ENCODE data around the gene NUP62. TPM values are rescaled to one million over a fixed set of nuclear protein-coding genes. Genes with fewer than 3 reads are reported as not detected.
"Not testable (repeated sequence)": the region's sequence is repeated elsewhere in the genome, so short reads cannot be mapped to it uniquely, and the experiment has no call there.

NUP62 gene
- polyA plus RNA-seq, 1 donor (not counting 4 experiments of a cell fraction or from before 2014, with no cell fraction given): 12.9 TPM

DNA sequence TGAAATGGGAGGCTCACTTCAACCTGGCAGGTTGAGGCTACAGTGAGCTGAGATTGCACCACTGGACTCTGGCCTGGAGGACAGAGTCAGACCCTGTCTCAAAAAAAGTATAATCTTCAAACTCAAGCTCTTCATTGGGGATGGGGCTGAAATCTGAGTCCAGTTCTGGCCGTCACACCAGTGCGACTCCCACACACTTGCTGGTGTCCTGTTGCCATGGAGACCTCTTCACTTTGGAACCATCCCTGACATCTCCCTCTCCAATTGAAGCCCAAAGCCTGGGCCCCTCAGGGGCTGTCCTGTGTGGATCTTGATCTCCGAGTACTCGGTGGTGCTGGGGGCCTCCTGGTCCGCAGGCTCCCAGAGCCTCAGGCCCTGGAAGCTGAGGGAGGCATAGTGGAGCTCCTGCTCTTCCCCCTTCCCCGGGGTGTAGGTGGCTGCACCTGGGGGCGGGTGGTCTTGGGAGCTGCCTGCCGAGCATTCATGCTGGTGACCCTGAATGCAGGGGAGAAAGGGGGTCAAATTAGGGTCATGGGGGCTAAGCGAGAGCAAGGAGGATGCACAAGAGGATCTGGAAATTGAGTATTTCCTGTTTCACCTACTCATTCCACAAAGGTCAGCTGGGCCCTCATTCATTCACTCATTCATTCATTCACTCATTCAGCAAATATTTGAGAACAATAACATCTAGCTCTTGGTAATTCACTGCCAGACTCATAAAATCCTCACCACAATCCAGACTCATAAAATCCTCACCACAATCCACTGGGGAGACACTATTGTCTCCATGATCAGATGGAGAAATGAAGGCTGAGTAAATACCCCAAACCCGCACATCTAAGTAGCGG lies 20.7 kb upstream of the NUP62 start:
- Histone ChIP-seq H3K9me1 (ENCODE audit: control insufficient read depth, extremely low read depth, insufficient read depth, low read length) (no peaks in the 10 kb centered on the region), H3K79me2 (ENCODE audit: control insufficient read depth, insufficient read depth, low read length) (no peaks in the 10 kb centered on the region), H3K4me2 (ENCODE audit: control insufficient read depth, extremely low read depth, insufficient read depth, low read depth, low read length) (no peak overlapping the region), H3K27me3 (ENCODE audit: control insufficient read depth, extremely low read depth, insufficient read depth, low read length) (peaks cover 5% of the 10 kb centered on the region), H3K9me3 (ENCODE audit: control insufficient read depth, low read depth, low read length) (no peaks in the 10 kb centered on the region), H4K20me1 (ENCODE audit: control insufficient read depth, extremely low read depth, insufficient read depth, low read length) (no peaks in the 10 kb centered on the region), H3K4me1 (ENCODE audit: control insufficient read depth, extremely low read depth, insufficient read depth, low read length) (no peaks in the 10 kb centered on the region), H3K9ac (ENCODE audit: control insufficient read depth, extremely low read depth, insufficient read depth, low read length) (no peak overlapping the region), H3K4me3 (ENCODE audit: control insufficient read depth in 2 of 3, extremely low read depth in 1 of 3, insufficient read depth in 2 of 3, low read depth in 1 of 3, low read length in 3 of 3) (no peak overlapping the region), H3K36me3 (ENCODE audit: control insufficient read depth in 2 of 2, extremely low read depth in 1 of 2, insufficient read depth in 2 of 2, low read length in 2 of 2) (no peaks in the 10 kb centered on the region), H2AFZ (ENCODE audit: control insufficient read depth, low read length) (no peak overlapping the region), H3K27ac (ENCODE audit: control insufficient read depth, insufficient read depth, low read length) (no peak overlapping the region)
- dilution Hi-C loops (cut with MboI; ENCODE audit: extremely low pct_ligation_motif_present, low sequenced_read_pairs): no loop called here
- DNase-seq (ENCODE audit: low read depth, low spot score) (no peak), FAIRE-seq (no peak)
- TF ChIP-seq, protein P1, sequence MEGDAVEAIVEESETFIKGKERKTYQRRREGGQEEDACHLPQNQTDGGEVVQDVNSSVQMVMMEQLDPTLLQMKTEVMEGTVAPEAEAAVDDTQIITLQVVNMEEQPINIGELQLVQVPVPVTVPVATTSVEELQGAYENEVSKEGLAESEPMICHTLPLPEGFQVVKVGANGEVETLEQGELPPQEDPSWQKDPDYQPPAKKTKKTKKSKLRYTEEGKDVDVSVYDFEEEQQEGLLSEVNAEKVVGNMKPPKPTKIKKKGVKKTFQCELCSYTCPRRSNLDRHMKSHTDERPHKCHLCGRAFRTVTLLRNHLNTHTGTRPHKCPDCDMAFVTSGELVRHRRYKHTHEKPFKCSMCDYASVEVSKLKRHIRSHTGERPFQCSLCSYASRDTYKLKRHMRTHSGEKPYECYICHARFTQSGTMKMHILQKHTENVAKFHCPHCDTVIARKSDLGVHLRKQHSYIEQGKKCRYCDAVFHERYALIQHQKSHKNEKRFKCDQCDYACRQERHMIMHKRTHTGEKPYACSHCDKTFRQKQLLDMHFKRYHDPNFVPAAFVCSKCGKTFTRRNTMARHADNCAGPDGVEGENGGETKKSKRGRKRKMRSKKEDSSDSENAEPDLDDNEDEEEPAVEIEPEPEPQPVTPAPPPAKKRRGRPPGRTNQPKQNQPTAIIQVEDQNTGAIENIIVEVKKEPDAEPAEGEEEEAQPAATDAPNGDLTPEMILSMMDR (optimal IDR thresholded peaks at IDR 0.05 in 1 of 3, IDR thresholded peaks at IDR 0.05 in 1 of 3, conservative IDR thresholded peaks at IDR 0.05 in 1 of 3; ENCODE audit: extremely low read depth in 1 of 3, insufficient read depth in 2 of 3, low read length in 3 of 3): no peak
- no peak for TF ChIP-seq EZH2 (IDR thresholded peaks at IDR 0.05; ENCODE audit: low read length)

DNA sequence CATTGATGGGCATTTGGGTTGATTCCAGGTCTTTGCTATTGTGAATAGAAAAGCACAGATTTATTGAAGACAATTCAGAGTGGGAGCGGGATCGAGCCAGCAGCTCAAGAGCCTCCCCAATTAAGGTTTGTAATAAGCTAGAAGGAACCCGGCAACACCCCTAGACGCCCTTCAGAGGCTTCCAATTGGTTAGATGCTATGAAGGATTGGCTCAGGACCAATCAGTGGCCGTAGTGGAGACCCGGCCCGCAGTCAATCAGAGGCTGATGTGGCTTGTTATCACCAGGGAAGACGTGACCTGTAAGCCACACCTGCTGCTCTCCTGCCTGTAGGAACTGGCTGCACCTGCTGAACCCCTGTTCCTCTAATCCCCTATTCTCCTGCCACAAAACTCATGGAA lies 17.1 kb upstream of the NUP62 start:
- Histone ChIP-seq H4K20me1 (ENCODE audit: control insufficient read depth, extremely low read depth, insufficient read depth, low read length) (no peaks in the 10 kb centered on the region), H3K36me3 (ENCODE audit: control insufficient read depth in 2 of 2, extremely low read depth in 1 of 2, insufficient read depth in 2 of 2, low read length in 2 of 2) (no peaks in the 10 kb centered on the region), H3K4me1 (ENCODE audit: control insufficient read depth, extremely low read depth, insufficient read depth, low read length) (no peaks in the 10 kb centered on the region), H3K4me2 (ENCODE audit: control insufficient read depth, extremely low read depth, insufficient read depth, low read depth, low read length) (no peak overlapping the region), H2AFZ (ENCODE audit: control insufficient read depth, low read length) (no peak overlapping the region), H3K9me3 (ENCODE audit: control insufficient read depth, low read depth, low read length) (no peaks in the 10 kb centered on the region), H3K9me1 (ENCODE audit: control insufficient read depth, extremely low read depth, insufficient read depth, low read length) (no peaks in the 10 kb centered on the region), H3K4me3 (ENCODE audit: control insufficient read depth in 2 of 3, extremely low read depth in 1 of 3, insufficient read depth in 2 of 3, low read depth in 1 of 3, low read length in 3 of 3) (no peak overlapping the region), H3K79me2 (ENCODE audit: control insufficient read depth, insufficient read depth, low read length) (no peaks in the 10 kb centered on the region), H3K27ac (ENCODE audit: control insufficient read depth, insufficient read depth, low read length) (no peak overlapping the region), H3K27me3 (ENCODE audit: control insufficient read depth, extremely low read depth, insufficient read depth, low read length) (no peaks in the 10 kb centered on the region), H3K9ac (ENCODE audit: control insufficient read depth, extremely low read depth, insufficient read depth, low read length) (no peak overlapping the region)
- no peak for FAIRE-seq
- no peak for DNase-seq (ENCODE audit: low read depth, low spot score)
- dilution Hi-C loops (cut with MboI; ENCODE audit: extremely low pct_ligation_motif_present, low sequenced_read_pairs): no loop called here
- TF ChIP-seq EZH2 (IDR thresholded peaks at IDR 0.05; ENCODE audit: low read length): no peak
- TF ChIP-seq, protein P1 (optimal IDR thresholded peaks at IDR 0.05 in 1 of 3, IDR thresholded peaks at IDR 0.05 in 1 of 3, conservative IDR thresholded peaks at IDR 0.05 in 1 of 3; ENCODE audit: extremely low read depth in 1 of 3, insufficient read depth in 2 of 3, low read length in 3 of 3): no peak

GRCh38 chr19:49944567-49944966 lies 15.3 kb upstream of the NUP62 start:
- H3K9me3 ChIP-seq (ENCODE audit: control insufficient read depth, low read depth, low read length); H3K4me1 ChIP-seq (ENCODE audit: control insufficient read depth, extremely low read depth, insufficient read depth, low read length); H2AFZ ChIP-seq (ENCODE audit: control insufficient read depth, low read length); H3K4me2 ChIP-seq (ENCODE audit: control insufficient read depth, extremely low read depth, insufficient read depth, low read depth, low read length); H3K9me1 ChIP-seq (ENCODE audit: control insufficient read depth, extremely low read depth, insufficient read depth, low read length); H3K4me3 ChIP-seq (ENCODE audit: control insufficient read depth in 2 of 3, extremely low read depth in 1 of 3, insufficient read depth in 2 of 3, low read depth in 1 of 3, low read length in 3 of 3); H3K27ac ChIP-seq (ENCODE audit: control insufficient read depth, insufficient read depth, low read length); H3K27me3 ChIP-seq (ENCODE audit: control insufficient read depth, extremely low read depth, insufficient read depth, low read length); dilution Hi-C loops (cut with MboI; ENCODE audit: extremely low pct_ligation_motif_present, low sequenced_read_pairs); DNase-seq (ENCODE audit: low read depth, low spot score); H3K9ac ChIP-seq (ENCODE audit: control insufficient read depth, extremely low read depth, insufficient read depth, low read length); H3K79me2 ChIP-seq (ENCODE audit: control insufficient read depth, insufficient read depth, low read length); FAIRE-seq; H3K36me3 ChIP-seq (ENCODE audit: control insufficient read depth in 2 of 2, extremely low read depth in 1 of 2, insufficient read depth in 2 of 2, low read length in 2 of 2); H4K20me1 ChIP-seq (ENCODE audit: control insufficient read depth, extremely low read depth, insufficient read depth, low read length): not testable (repeated sequence)

All from keratinocyte (primary cell).